ENCODE data around the gene RAVER2. TPM values are rescaled to one million over a fixed set of nuclear protein-coding genes. Genes with fewer than 3 reads are reported as not detected.

Gene RAVER2
- total and polyA plus RNA-seq, 10 of the 15 experiments (the other 5 are each of a cell fraction or from before 2014, with no cell fraction given): 0.09 to 0.59 (median 0.41) TPM; not detected in 2

GRCh38 chr1:64822621-64823020 is 77.7 kb downstream of the RAVER2 start:
- POLR2A ChIA-PET: no interaction called here
- Histone ChIP-seq H4K20me1 (ENCODE audit: control insufficient read depth, insufficient read depth) (no peaks in the 10 kb centered on the region), H3K4me1 (ENCODE audit: control insufficient read depth, insufficient read depth, low read length) (no peaks in the 10 kb centered on the region), H3K9me3 (replicated peaks; ENCODE audit: control insufficient read depth, insufficient read depth, low read length) (no peaks in the 10 kb centered on the region), H3K36me3 (ENCODE audit: control insufficient read depth in 2 of 2, insufficient read depth in 2 of 2, low read length in 1 of 2) (no peaks in the 10 kb centered on the region), H3K9ac (ENCODE audit: control insufficient read depth, insufficient read depth, low read length) (no peak overlapping the region), H3K27me3 (replicated peaks in 1 of 2; ENCODE audit: control insufficient read depth in 2 of 2, insufficient read depth in 2 of 2, low read length in 1 of 2) (no peaks in the 10 kb centered on the region), H2AFZ (ENCODE audit: control insufficient read depth, low read depth, low read length) (no peak overlapping the region), H3K27ac (ENCODE audit: control insufficient read depth, insufficient read depth) (no peak overlapping the region), H3K4me3 (no peak overlapping the region), H3K4me2 (ENCODE audit: control insufficient read depth, insufficient read depth) (no peak overlapping the region), H3K79me2 (ENCODE audit: control insufficient read depth, insufficient read depth, low read length) (no peaks in the 10 kb centered on the region)
- 0% methylated on average over 1 of the region's 1 CpG for WGBS (ENCODE audit: insufficient coverage, insufficient replicate concordance, low lambda C conversion rate, missing lambda C conversion rate)
- in situ Hi-C loops (cut with MboI) (loop anchor here (5.0 kb wide), 1 partner anchor 555 kb away; no protein-coding TSS in a partner anchor), intact Hi-C loops (cut with micrococcal nuclease; ENCODE audit: unreplicated experiment) (no loop called here)
- DNase-seq (ENCODE audit: low read depth, low spot score) (no peak), ATAC-seq (no peak), FAIRE-seq (no peak)
- CTCF ChIA-PET: interaction anchor here (0.8 to 3.9 kb wide), 11 partner anchors 13 to 865 kb away, joined by 3 to 20 read pairs (median 4); no protein-coding TSS in a partner anchor
- RAD21 ChIA-PET (ENCODE audit: unreplicated experiment): no interaction called here
- no TSS peak for BruUV-seq (replicated peaks)
- no peak for TF ChIP-seq LARP7 (IDR thresholded peaks at IDR 0.05)
- no peak for TF ChIP-seq SMAD1 (IDR thresholded peaks at IDR 0.05; ENCODE audit: low read depth, partially characterized antibody)
- TF ChIP-seq NFYA (IDR thresholded peaks at IDR 0.05; ENCODE audit: borderline replicate concordance, low read depth, low read length): no peak
- no peak for TF ChIP-seq NBN (IDR thresholded peaks at IDR 0.05)
- no peak for TF ChIP-seq FOS (IDR thresholded peaks at IDR 0.05; ENCODE audit: borderline replicate concordance, extremely low read depth, insufficient read length)
- TF ChIP-seq SUZ12 (IDR thresholded peaks at IDR 0.05; ENCODE audit: unreplicated experiment): no peak
- no peak for TF ChIP-seq MYC (IDR thresholded peaks at IDR 0.05; ENCODE audit: insufficient read depth, insufficient read length, insufficient replicate concordance, low read length, severe bottlenecking)
- no peak for TF ChIP-seq ZBTB40 (IDR thresholded peaks at IDR 0.05; ENCODE audit: borderline replicate concordance)
- no peak for TF ChIP-seq SREBF1 (IDR thresholded peaks at IDR 0.05; ENCODE audit: low read length)
- no peak for TF ChIP-seq NRF1 (conservative IDR thresholded peaks at IDR 0.05; ENCODE audit: low read depth, low read length)
- no peak for TF ChIP-seq SPI1 (IDR thresholded peaks at IDR 0.05; ENCODE audit: borderline replicate concordance, insufficient read depth, low read depth, low read length)
- TF ChIP-seq SRF (IDR thresholded peaks at IDR 0.05; ENCODE audit: low read depth in 2 of 2, low read length in 2 of 2): no peak
- no peak for TF ChIP-seq CBX5 (IDR thresholded peaks at IDR 0.05; ENCODE audit: low read depth)
- TF ChIP-seq NKRF (conservative IDR thresholded peaks at IDR 0.05): no peak
- SMC1A ChIA-PET (ENCODE audit: uncharacterized antibody, unreplicated experiment): interaction anchor here (0.7 to 1.1 kb wide), 3 partner anchors 12 to 554 kb away, joined by 3 to 5 read pairs (median 3); no protein-coding TSS in a partner anchor

All from GM12878 (cell line).